MM.1S (cell line): ENCODE data around the gene LRRC37A.
"Not testable (repeated sequence)": the region's sequence is repeated elsewhere in the genome, so short reads cannot be mapped to it uniquely, and the experiment has no call there.

ENCODE experiments used
- EZH2 ChIP-seq: fragments of 300-600 bp; sonication (generic); optimal IDR thresholded peaks from 2 replicates; pipeline ENCODE3; 2017; ENCODE audit warnings: low read depth, mild to moderate bottlenecking, antibody characterized with exemption, low read length, mixed read lengths
- TF ChIP-seq, protein P1 (sequence below): fragments of 300-600 bp; sonication (generic); IDR thresholded peaks from 2 replicates; pipeline ENCODE4 v1.5.1; 2016; ENCODE audit warnings: antibody characterized with exemption, low read length, mixed read lengths

DNA sequence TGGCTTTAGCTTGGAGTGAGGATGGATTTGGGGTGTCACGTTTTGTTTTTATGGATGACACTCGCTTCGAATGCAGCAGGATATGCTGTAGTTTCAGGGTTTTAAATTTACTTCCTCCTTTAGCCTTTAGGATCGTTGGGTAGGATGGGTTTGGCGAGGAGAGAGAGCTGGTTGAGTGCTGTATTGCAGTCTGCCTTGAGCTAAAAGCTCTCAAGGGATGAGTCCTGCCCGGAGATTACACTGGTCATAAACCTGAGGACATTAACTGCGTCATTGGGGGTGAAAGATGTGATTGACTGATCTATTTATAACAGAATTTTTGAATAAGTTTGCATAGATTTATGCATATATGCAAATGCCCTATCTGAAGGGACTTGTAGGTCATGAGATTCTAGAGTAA, 78.5 kb downstream of the LRRC37A start:
- TF ChIP-seq, protein P1, sequence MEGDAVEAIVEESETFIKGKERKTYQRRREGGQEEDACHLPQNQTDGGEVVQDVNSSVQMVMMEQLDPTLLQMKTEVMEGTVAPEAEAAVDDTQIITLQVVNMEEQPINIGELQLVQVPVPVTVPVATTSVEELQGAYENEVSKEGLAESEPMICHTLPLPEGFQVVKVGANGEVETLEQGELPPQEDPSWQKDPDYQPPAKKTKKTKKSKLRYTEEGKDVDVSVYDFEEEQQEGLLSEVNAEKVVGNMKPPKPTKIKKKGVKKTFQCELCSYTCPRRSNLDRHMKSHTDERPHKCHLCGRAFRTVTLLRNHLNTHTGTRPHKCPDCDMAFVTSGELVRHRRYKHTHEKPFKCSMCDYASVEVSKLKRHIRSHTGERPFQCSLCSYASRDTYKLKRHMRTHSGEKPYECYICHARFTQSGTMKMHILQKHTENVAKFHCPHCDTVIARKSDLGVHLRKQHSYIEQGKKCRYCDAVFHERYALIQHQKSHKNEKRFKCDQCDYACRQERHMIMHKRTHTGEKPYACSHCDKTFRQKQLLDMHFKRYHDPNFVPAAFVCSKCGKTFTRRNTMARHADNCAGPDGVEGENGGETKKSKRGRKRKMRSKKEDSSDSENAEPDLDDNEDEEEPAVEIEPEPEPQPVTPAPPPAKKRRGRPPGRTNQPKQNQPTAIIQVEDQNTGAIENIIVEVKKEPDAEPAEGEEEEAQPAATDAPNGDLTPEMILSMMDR = not testable (repeated sequence)
- not testable (repeated sequence) for TF ChIP-seq EZH2
